Effector memory CD8-positive, alpha-beta T cell (primary cell): ENCODE results near the gene UPP1.
"Not testable (repeated sequence)": the region's sequence is repeated elsewhere in the genome, so short reads cannot be mapped to it uniquely, and the experiment has no call there.

Experiments used
- ATAC-seq: fragments of 150-1000 bp; cut with Tn5 transposase; replicated peaks from 2 replicates; pipeline ENCODE4 v1.10.0; 2021; ENCODE audit warnings: mild to moderate bottlenecking, moderate library complexity
- DNase-seq, 3 experiments: peaks; one replicate each; pipeline ENCODE4 v3.0.0; 2021
- H3K27ac Mint-ChIP-seq, 2 donors: one replicate each; pipeline ENCODE4 v1.8.0; 2022; ENCODE audit warnings: mild to moderate bottlenecking in 2 of 2, mixed read lengths in 2 of 2, moderate library complexity in 2 of 2
- H3K27me3 Mint-ChIP-seq, 2 donors: one replicate each; pipeline ENCODE4 v1.8.0; 2022; ENCODE audit warnings: mixed read lengths in 2 of 2
- H3K36me3 Mint-ChIP-seq: one replicate; pipeline ENCODE4 v1.8.0; 2022; ENCODE audit warnings: mild to moderate bottlenecking, moderate library complexity, mixed read lengths; ENCODE audit not compliant: insufficient read depth
- H3K4me1 Mint-ChIP-seq, 2 donors: one replicate each; pipeline ENCODE4 v1.8.0; 2022; ENCODE audit warnings: low read depth in 2 of 2, mixed read lengths in 2 of 2
- H3K4me3 Mint-ChIP-seq, 2 donors: one replicate each; pipeline ENCODE4 v1.8.0; 2022; ENCODE audit warnings: mild to moderate bottlenecking in 2 of 2, mixed read lengths in 2 of 2, moderate library complexity in 2 of 2
- H3K9me3 Mint-ChIP-seq, 2 donors: one replicate each; pipeline ENCODE4 v1.8.0; 2022; ENCODE audit warnings: mixed read lengths in 2 of 2

UPP1 gene

GRCh38 chr7:48063985-48064384 lies 25.1 kb upstream of the UPP1 start:
- ATAC-seq (no peak), DNase-seq (no peak)
- H3K27me3 Mint-ChIP-seq = peaks cover 0 to 9% of the 10 kb centered on the region in 2 donors
- peaks cover 0 to 2% of the 10 kb centered on the region in 2 donors for H3K9me3 Mint-ChIP-seq
- H3K36me3 Mint-ChIP-seq = no peaks in the 10 kb centered on the region
- peaks cover 3 to 5% of the 10 kb centered on the region in 2 donors for H3K4me1 Mint-ChIP-seq
- no peak overlapping the region for H3K4me3 Mint-ChIP-seq
- no peak overlapping the region for H3K27ac Mint-ChIP-seq

- DNase-seq (no peak), ATAC-seq (no peak)
- Mint-ChIP-seq H3K36me3 (no peaks in the 10 kb centered on the region), H3K4me3 (no peak overlapping the region), H3K4me1 (peaks cover 0 to 2% of the 10 kb centered on the region in 2 donors), H3K27me3 (peaks cover 0 to 5% of the 10 kb centered on the region in 2 donors), H3K9me3 (peaks cover 0 to 2% of the 10 kb centered on the region in 2 donors), H3K27ac (no peak overlapping the region)
These were observed 21.6 kb upstream of the UPP1 start for GRCh38 chr7:48067475-48067874.

- Mint-ChIP-seq H3K27me3 (no peaks in the 10 kb centered on the region), H3K36me3 (no peaks in the 10 kb centered on the region), H3K9me3 (no peaks in the 10 kb centered on the region), H3K4me1 (no peaks in the 10 kb centered on the region), H3K27ac (no peak overlapping the region), H3K4me3 (no peak overlapping the region)
- ATAC-seq (no peak), DNase-seq (no peak)
These were observed 14.8 kb upstream of the UPP1 start for GRCh38 chr7:48074204-48074654.

- Mint-ChIP-seq H3K27ac (no peak overlapping the region), H3K27me3 (no peaks in the 10 kb centered on the region), H3K4me1 (peaks cover 0 to under 1% of the 10 kb centered on the region in 2 donors), H3K36me3 (no peaks in the 10 kb centered on the region), H3K4me3 (no peak overlapping the region), H3K9me3 (no peaks in the 10 kb centered on the region)
- ATAC-seq (no peak), DNase-seq (no peak)
These were observed 11.6 kb upstream of the UPP1 start for GRCh38 chr7:48077423-48077822.

GRCh38 chr7:48078470-48078869 lies 10.6 kb upstream of the UPP1 start:
- DNase-seq = no peak
- Mint-ChIP-seq H3K36me3 (no peaks in the 10 kb centered on the region), H3K4me1 (peaks cover 6 to 10% of the 10 kb centered on the region in 2 donors), H3K27ac (no peak overlapping the region), H3K4me3 (no peak overlapping the region), H3K27me3 (no peaks in the 10 kb centered on the region), H3K9me3 (no peaks in the 10 kb centered on the region)
- ATAC-seq = no peak

GRCh38 chr7:48082378-48082777 lies 6.7 kb upstream of the UPP1 start:
- not testable (repeated sequence) for DNase-seq, H3K36me3 Mint-ChIP-seq, ATAC-seq, H3K27me3 Mint-ChIP-seq, H3K27ac Mint-ChIP-seq, H3K9me3 Mint-ChIP-seq, H3K4me3 Mint-ChIP-seq
- H3K4me1 Mint-ChIP-seq = peaks cover 37 to 42% of the 10 kb centered on the region in 2 donors

- no peaks in the 10 kb centered on the region for H3K9me3 Mint-ChIP-seq
- H3K36me3 Mint-ChIP-seq = peaks cover 14% of the 10 kb centered on the region
- peaks cover 42 to 48% of the 10 kb centered on the region in 2 donors for H3K4me1 Mint-ChIP-seq
- ATAC-seq = peak; percentile 26
- DNase-seq = no peak
- peak overlapping the region; percentile 58 to 59 for H3K4me3 Mint-ChIP-seq
- H3K27ac Mint-ChIP-seq = peak overlapping the region; percentile 59 to 60
- no peaks in the 10 kb centered on the region for H3K27me3 Mint-ChIP-seq
These were observed 5.8 kb upstream of the UPP1 start for GRCh38 chr7:48083114-48083830.

GRCh38 chr7:48084727-48085432 lies 4.2 kb upstream of the UPP1 start:
- no peaks in the 10 kb centered on the region for H3K9me3 Mint-ChIP-seq
- ATAC-seq (peak; percentile 53), DNase-seq (peak; percentile 62 to 68 (median 66))
- H3K27ac Mint-ChIP-seq = peak overlapping the region; percentile 97 to 100
- H3K4me1 Mint-ChIP-seq = peaks cover 47 to 48% of the 10 kb centered on the region in 2 donors
- H3K4me3 Mint-ChIP-seq = peak overlapping the region; percentile 72 to 74
- H3K36me3 Mint-ChIP-seq = peaks cover 30% of the 10 kb centered on the region
- H3K27me3 Mint-ChIP-seq = no peaks in the 10 kb centered on the region

GRCh38 chr7:48085433-48085791 lies 3.7 kb upstream of the UPP1 start:
- Mint-ChIP-seq H3K4me3 (peak overlapping the region; percentile 72 to 74), H3K27me3 (no peaks in the 10 kb centered on the region), H3K9me3 (no peaks in the 10 kb centered on the region), H3K4me1 (peaks cover 51% of the 10 kb centered on the region in 2 donors), H3K36me3 (peaks cover 35% of the 10 kb centered on the region), H3K27ac (peak overlapping the region; percentile 97 to 100)
- ATAC-seq = no peak
- DNase-seq = no peak

GRCh38 chr7:48085942-48086341 lies 3.1 kb upstream of the UPP1 start:
- Mint-ChIP-seq H3K36me3 (peaks cover 40% of the 10 kb centered on the region), H3K4me3 (peak overlapping the region; percentile 36 to 92)
- ATAC-seq = no peak

GRCh38 chr7:48087349-48087748 lies 1.7 kb upstream of the UPP1 start:
- Mint-ChIP-seq H3K4me3 (peak overlapping the region; percentile 92 to 95), H3K9me3 (no peaks in the 10 kb centered on the region), H3K4me1 (peaks cover 67 to 70% of the 10 kb centered on the region in 2 donors), H3K36me3 (peaks cover 55% of the 10 kb centered on the region), H3K27me3 (no peaks in the 10 kb centered on the region), H3K27ac (peak overlapping the region; percentile 97 to 100)
- DNase-seq (peak in 2 of 3 experiments; percentile 18 to 44), ATAC-seq (peak; percentile 6)

More at GRCh38 chr7:48085942-48086341, 3.1 kb upstream of the UPP1 start:
- Mint-ChIP-seq H3K27ac (peak overlapping the region; percentile 97 to 100), H3K9me3 (no peaks in the 10 kb centered on the region), H3K27me3 (no peaks in the 10 kb centered on the region), H3K4me1 (peaks cover 56% of the 10 kb centered on the region in 2 donors)
- no peak for DNase-seq

GRCh38 chr7:48088559-48089045 lies 463 bp upstream of the UPP1 start:
- ATAC-seq (peak; percentile 69), DNase-seq (peak in 1 of 3 experiments; percentile 86)
- Mint-ChIP-seq H3K36me3 (peaks cover 66% of the 10 kb centered on the region), H3K4me3 (peak overlapping the region; percentile 92 to 95), H3K27ac (peak overlapping the region; percentile 97 to 100), H3K9me3 (no peaks in the 10 kb centered on the region), H3K4me1 (peaks cover 68 to 69% of the 10 kb centered on the region in 2 donors), H3K27me3 (no peaks in the 10 kb centered on the region)

GRCh38 chr7:48090095-48090805 lies 1.2 kb downstream of the UPP1 start:
- Mint-ChIP-seq H3K36me3 (peaks cover 76% of the 10 kb centered on the region), H3K4me1 (peaks cover 70 to 72% of the 10 kb centered on the region in 2 donors), H3K27ac (peak overlapping the region; percentile 86 to 100), H3K9me3 (no peaks in the 10 kb centered on the region), H3K27me3 (no peaks in the 10 kb centered on the region), H3K4me3 (peak overlapping the region; percentile 92 to 95)
- DNase-seq (no peak), ATAC-seq (no peak)
